Neutrophil (primary cell): Measurements from ENCODE around the gene LEMD1.
"Not testable (repeated sequence)": the region's sequence is repeated elsewhere in the genome, so short reads cannot be mapped to it uniquely, and the experiment has no call there.

Experiments used
- H3K27ac ChIP-seq: fragments of 200-600 bp; sonication (generic); 2 replicates; pipeline ENCODE4 v1.5.1; 2016; ENCODE audit warnings: mild to moderate bottlenecking, moderate library complexity
- H3K27me3 ChIP-seq: fragments of 200-600 bp; sonication (generic); 2 replicates; pipeline ENCODE4 v1.6.0; 2016; ENCODE audit warnings: mild to moderate bottlenecking
- H3K36me3 ChIP-seq: fragments of 200-600 bp; sonication (generic); 2 replicates; pipeline ENCODE4 v1.5.1; 2017
- H3K4me1 ChIP-seq, 2 experiments: fragments of 200-600 bp in 1 of 2; sonication (generic) in 1 of 2; 1 replicate in 1 of 2; 2 replicates in 1 of 2; pipeline versions ENCODE4 v1.5.1 to v1.6.1; 2013 to 2016; ENCODE audit warnings: low read depth in 1 of 2, low read length in 1 of 2, mild to moderate bottlenecking in 1 of 2, moderate library complexity in 1 of 2; ENCODE audit not compliant: control insufficient read depth in 1 of 2, insufficient read depth in 1 of 2
- H3K4me3 ChIP-seq, 2 experiments: fragments of 200-600 bp in 1 of 2; sonication (generic) in 1 of 2; 1 replicate in 1 of 2; 2 replicates in 1 of 2; pipeline ENCODE4 v1.5.1; 2013 to 2016; ENCODE audit warnings: low read depth in 1 of 2, low read length in 1 of 2, mild to moderate bottlenecking in 1 of 2, moderate library complexity in 1 of 2
- H3K9me3 ChIP-seq: fragments of 200-600 bp; sonication (generic); 2 replicates; pipeline ENCODE4 v1.5.1; 2016
- CTCF ChIP-seq: fragments of 200-600 bp; sonication (generic); IDR thresholded peaks from 2 replicates; pipeline ENCODE4 v1.5.1; 2016; ENCODE audit warnings: antibody characterized with exemption

Gene LEMD1

GRCh38 chr1:205420938-205421337 lies 918 bp downstream of the LEMD1 start:
- H3K4me3 ChIP-seq: no peak overlapping the region
- TF ChIP-seq CTCF: no peak
- no peak overlapping the region for H3K27ac ChIP-seq
- no peaks in the 10 kb centered on the region for H3K9me3 ChIP-seq
- peaks cover 77% of the 10 kb centered on the region for H3K27me3 ChIP-seq
- H3K36me3 ChIP-seq: no peaks in the 10 kb centered on the region
- no peaks in the 10 kb centered on the region for H3K4me1 ChIP-seq

GRCh38 chr1:205417870-205418635 lies 3.8 kb downstream of the LEMD1 start:
- no peaks in the 10 kb centered on the region for H3K9me3 ChIP-seq
- no peaks in the 10 kb centered on the region for H3K4me1 ChIP-seq
- TF ChIP-seq CTCF: no peak
- no peaks in the 10 kb centered on the region for H3K36me3 ChIP-seq
- H3K4me3 ChIP-seq: no peak overlapping the region
- peaks cover 56% of the 10 kb centered on the region for H3K27me3 ChIP-seq
- H3K27ac ChIP-seq: no peak overlapping the region

GRCh38 chr1:205416322-205416721 lies 5.5 kb downstream of the LEMD1 start:
- Histone ChIP-seq H3K9me3 (no peaks in the 10 kb centered on the region), H3K27ac (no peak overlapping the region), H3K36me3 (no peaks in the 10 kb centered on the region), H3K4me1 (no peaks in the 10 kb centered on the region), H3K27me3 (peaks cover 45% of the 10 kb centered on the region), H3K4me3 (no peak overlapping the region)
- TF ChIP-seq CTCF: no peak

GRCh38 chr1:205410581-205411298 lies 11.1 kb downstream of the LEMD1 start:
- no peak overlapping the region for H3K4me3 ChIP-seq
- H3K9me3 ChIP-seq: no peaks in the 10 kb centered on the region
- H3K27ac ChIP-seq: no peak overlapping the region
- H3K36me3 ChIP-seq: no peaks in the 10 kb centered on the region
- H3K27me3 ChIP-seq: peaks cover 23% of the 10 kb centered on the region
- TF ChIP-seq CTCF: no peak
- no peaks in the 10 kb centered on the region for H3K4me1 ChIP-seq

GRCh38 chr1:205407970-205408369 lies 13.9 kb downstream of the LEMD1 start:
- H3K27ac ChIP-seq: no peak overlapping the region
- no peak for TF ChIP-seq CTCF
- peaks cover 16% of the 10 kb centered on the region for H3K27me3 ChIP-seq
- H3K9me3 ChIP-seq: no peaks in the 10 kb centered on the region
- H3K4me3 ChIP-seq: no peak overlapping the region
- no peaks in the 10 kb centered on the region for H3K4me1 ChIP-seq
- no peaks in the 10 kb centered on the region for H3K36me3 ChIP-seq

- not testable (repeated sequence) for H3K27ac ChIP-seq, H3K4me1 ChIP-seq, H3K4me3 ChIP-seq, H3K9me3 ChIP-seq, H3K36me3 ChIP-seq, H3K27me3 ChIP-seq
These were observed 15.6 kb downstream of the LEMD1 start for GRCh38 chr1:205406252-205406651.

- not testable (repeated sequence) for H3K9me3 ChIP-seq, H3K4me3 ChIP-seq, H3K27ac ChIP-seq, H3K36me3 ChIP-seq, H3K4me1 ChIP-seq, H3K27me3 ChIP-seq
These were observed 17.4 kb downstream of the LEMD1 start for GRCh38 chr1:205404484-205404883.
